Brain microvascular endothelial cell (primary cell): Measurements from ENCODE around the gene FYB1.

Experiments used
- DNase-seq: peaks from one replicate; pipeline ENCODE4 v3.0.0-alpha.2; 2020
- H3K27ac ChIP-seq: fragments of 250-450 bp; sonication (Bioruptor Pico); 2 replicates; pipeline ENCODE4 v1.5.1; 2020; ENCODE audit warnings: mild to moderate bottlenecking, moderate library complexity
- H3K27me3 ChIP-seq: fragments of 250-450 bp; sonication (Bioruptor Pico); replicated peaks from 2 replicates; pipeline ENCODE4 v1.5.1; 2020; ENCODE audit warnings: mild to moderate bottlenecking
- H3K36me3 ChIP-seq: fragments of 250-450 bp; sonication (Bioruptor Pico); replicated peaks from 2 replicates; pipeline ENCODE4 v1.5.1; 2020; ENCODE audit warnings: mild to moderate bottlenecking
- H3K4me3 ChIP-seq: 2 replicates; pipeline ENCODE4 v1.5.1; 2011; ENCODE audit warnings: low read depth, mild to moderate bottlenecking, control low read depth, low read length, moderate library complexity
- in situ Hi-C: cut with HindIII; loops from 2 replicates; pipeline ENCODE4 v1.10.0; 2017; ENCODE audit warnings: low sequenced_read_pairs, low pct_ligation_motif_present
- TF ChIP-seq, protein P1 (sequence below): IDR thresholded peaks from 2 replicates; pipeline ENCODE4 v1.5.1; 2011; ENCODE audit warnings: low read depth, mild to moderate bottlenecking, moderate library complexity, low read length, control low read depth, inconsistent platforms; ENCODE audit errors: missing control alignments

The FYB1 gene

DNA sequence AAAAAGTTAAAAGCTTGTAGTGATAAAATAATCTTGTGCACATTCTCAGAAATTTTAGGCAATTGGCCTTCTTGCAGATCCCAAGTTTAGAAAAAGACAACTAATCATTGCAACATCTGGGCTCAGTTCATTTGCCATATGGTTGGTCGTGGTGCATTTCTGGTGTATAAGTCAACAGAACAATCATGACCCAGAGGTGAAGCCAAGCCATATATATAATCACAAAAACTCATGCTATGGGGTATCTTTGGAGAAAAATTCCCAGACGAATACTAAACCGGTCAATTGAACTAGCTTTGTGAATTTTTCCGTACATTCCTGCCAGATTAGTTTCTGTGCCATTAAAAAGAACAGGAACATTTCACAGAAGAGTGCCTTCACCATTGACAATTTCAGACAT lies 50.3 kb downstream of the FYB1 start:
- peak; percentile 65 for DNase-seq
- H3K27ac ChIP-seq, result peak overlapping the region; percentile 85
- H3K36me3 ChIP-seq, result no peaks in the 10 kb centered on the region
- H3K4me3 ChIP-seq, result no peak overlapping the region
- H3K27me3 ChIP-seq, result no peaks in the 10 kb centered on the region
- TF ChIP-seq, protein P1, sequence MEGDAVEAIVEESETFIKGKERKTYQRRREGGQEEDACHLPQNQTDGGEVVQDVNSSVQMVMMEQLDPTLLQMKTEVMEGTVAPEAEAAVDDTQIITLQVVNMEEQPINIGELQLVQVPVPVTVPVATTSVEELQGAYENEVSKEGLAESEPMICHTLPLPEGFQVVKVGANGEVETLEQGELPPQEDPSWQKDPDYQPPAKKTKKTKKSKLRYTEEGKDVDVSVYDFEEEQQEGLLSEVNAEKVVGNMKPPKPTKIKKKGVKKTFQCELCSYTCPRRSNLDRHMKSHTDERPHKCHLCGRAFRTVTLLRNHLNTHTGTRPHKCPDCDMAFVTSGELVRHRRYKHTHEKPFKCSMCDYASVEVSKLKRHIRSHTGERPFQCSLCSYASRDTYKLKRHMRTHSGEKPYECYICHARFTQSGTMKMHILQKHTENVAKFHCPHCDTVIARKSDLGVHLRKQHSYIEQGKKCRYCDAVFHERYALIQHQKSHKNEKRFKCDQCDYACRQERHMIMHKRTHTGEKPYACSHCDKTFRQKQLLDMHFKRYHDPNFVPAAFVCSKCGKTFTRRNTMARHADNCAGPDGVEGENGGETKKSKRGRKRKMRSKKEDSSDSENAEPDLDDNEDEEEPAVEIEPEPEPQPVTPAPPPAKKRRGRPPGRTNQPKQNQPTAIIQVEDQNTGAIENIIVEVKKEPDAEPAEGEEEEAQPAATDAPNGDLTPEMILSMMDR, result no peak
- in situ Hi-C loops, result no loop called here

DNA sequence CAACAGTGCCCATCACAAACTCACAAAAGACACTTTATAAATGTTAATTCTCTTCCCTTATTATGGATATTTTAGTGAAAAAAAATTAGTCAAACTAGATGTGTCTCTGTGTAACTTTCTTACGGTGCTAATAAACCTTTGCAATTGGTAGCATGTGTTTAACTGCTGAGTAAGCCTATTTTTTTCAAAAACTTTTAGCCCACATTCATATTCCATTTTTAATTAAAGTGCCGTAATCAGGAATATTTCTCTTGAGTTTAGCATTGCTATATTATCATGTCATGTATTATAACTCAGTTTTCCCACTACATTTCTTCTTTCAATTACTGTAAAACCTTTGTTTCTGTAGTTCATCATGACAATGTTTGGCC lies 51.4 kb downstream of the FYB1 start:
- Histone ChIP-seq H3K4me3 (no peak overlapping the region), H3K36me3 (no peaks in the 10 kb centered on the region), H3K27ac (no peak overlapping the region), H3K27me3 (no peaks in the 10 kb centered on the region)
- in situ Hi-C loops, result no loop called here
- TF ChIP-seq, protein P1, result no peak
- DNase-seq, result no peak

DNA sequence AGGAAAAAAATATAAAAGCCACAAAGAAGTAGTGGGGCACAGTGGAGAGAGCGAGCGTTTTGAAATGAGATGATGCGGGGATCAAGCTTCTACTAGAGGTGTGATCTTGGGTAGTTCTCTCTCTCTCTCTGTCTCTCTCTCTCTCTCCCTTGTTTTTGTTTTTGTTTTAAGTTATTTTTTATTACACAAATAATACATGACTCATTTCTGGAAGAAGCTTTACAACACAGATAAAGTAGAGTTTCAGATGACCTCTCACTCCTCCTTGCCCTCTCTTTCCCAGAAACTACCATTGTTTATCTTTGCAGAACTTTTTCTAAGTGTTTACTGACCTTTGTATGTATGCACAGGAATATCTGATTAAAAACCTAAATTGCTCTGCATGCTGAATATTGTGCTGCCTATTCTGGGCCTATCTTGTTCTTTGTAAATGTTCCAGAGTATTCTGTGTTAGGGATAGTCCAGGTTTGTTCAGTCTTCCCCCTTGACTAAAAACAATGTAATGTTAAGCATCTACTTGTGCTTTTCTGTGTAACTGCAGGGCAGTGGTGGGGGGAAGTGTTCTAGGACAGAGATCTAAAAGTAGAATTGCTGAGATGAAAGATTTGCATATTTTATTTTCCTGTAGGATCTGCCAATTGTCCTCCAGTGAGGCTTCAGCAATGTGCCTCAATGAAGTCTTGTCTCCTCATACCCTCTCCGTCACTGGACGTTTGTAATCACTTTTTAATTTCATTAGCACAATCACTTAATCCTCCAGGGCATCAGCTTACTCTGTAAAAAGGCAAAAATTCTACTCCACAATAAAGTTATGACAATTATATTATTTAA lies 52.0 kb downstream of the FYB1 start:
- H3K4me3 ChIP-seq, result no peak overlapping the region
- no peak overlapping the region for H3K27ac ChIP-seq
- DNase-seq, result no peak
- no peaks in the 10 kb centered on the region for H3K27me3 ChIP-seq
- H3K36me3 ChIP-seq, result no peaks in the 10 kb centered on the region
- in situ Hi-C loops, result no loop called here
- TF ChIP-seq, protein P1, result no peak

DNA sequence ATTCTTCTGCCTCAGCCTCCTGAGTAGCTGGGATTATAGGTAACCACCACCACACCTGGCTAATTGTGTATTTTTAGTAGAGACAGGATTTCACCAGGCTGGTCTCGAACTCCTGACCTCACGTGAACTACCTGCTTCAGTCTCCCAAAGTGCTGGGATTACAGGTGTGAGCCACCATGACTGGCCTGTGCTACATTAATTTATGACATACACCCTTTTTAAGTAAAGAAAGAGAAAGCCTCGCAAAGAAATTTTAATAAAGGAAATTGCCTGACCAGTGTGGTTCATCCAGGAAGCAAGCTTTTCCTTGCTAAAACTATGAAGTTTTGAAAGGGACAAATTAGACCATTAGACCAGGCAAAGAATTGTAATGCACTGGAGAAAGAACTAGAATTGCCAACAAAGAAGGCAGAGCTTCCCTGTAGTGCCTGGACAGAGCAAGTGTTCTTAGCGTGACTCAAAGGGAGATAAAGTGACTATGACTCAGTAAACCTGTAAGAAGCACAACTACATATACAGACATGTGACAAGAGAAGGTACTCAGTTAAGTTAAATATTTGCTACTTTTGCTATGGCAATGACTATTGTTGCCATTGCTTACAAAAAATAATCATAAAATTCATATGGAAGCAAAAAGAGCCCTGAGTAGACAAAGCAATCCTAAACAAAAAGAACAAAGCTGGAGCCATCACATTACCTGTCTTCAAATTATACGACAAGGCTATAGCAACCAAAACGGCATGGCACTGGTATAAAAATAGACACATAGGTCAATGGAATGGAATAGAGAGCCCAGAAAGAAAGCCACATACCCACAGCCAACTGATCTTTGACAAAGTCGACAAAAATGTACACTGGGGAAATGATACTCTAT lies 54.6 kb downstream of the FYB1 start:
- H3K36me3 ChIP-seq, result no peaks in the 10 kb centered on the region
- in situ Hi-C loops, result no loop called here
- TF ChIP-seq, protein P1, result no peak
- no peak overlapping the region for H3K27ac ChIP-seq
- H3K27me3 ChIP-seq, result no peaks in the 10 kb centered on the region
- no peak overlapping the region for H3K4me3 ChIP-seq
- peak; percentile 14 for DNase-seq

DNA sequence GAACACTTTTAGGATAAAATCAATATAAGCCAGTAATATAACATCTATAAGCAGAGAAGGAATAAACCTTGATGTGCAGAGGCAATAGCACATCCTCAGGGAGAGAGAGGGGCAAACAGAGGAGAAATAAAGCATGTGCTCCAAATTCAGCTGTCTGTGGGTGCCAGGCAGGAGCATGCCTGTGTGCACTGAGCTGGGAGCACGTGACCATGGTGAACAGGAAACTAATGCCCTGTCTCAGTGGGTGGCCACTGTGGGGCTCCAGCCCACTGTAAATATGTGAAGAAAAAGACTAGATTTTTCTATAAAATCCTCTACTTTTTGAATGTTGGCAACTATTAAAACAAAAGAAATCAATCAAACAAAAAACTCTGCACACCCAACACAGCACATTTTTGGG lies 55.3 kb downstream of the FYB1 start:
- TF ChIP-seq, protein P1, result no peak
- in situ Hi-C loops, result no loop called here
- H3K27ac ChIP-seq, result no peak overlapping the region
- H3K36me3 ChIP-seq, result no peaks in the 10 kb centered on the region
- no peaks in the 10 kb centered on the region for H3K27me3 ChIP-seq
- H3K4me3 ChIP-seq, result no peak overlapping the region
- no peak for DNase-seq
